Mammary epithelial cell (primary cell): ENCODE measurements around the gene PRR36.

Experiments
- CTCF ChIP-seq, 2 donors: IDR thresholded peaks in 1 of 2; conservative IDR thresholded peaks in 1 of 2; 2 replicates each; pipeline ENCODE4 v1.5.1; 2011 to 2012; ENCODE audit warnings: inconsistent platforms in 2 of 2, low read length in 2 of 2, mild to moderate bottlenecking in 2 of 2, control low read depth in 1 of 2, low read depth in 1 of 2; ENCODE audit not compliant: insufficient read depth in 1 of 2; ENCODE audit errors: extremely low read depth in 1 of 2
- EZH2 ChIP-seq: IDR thresholded peaks from 2 replicates; pipeline ENCODE4 v1.6.1; 2012; ENCODE audit warnings: low read length, inconsistent platforms, borderline replicate concordance

- no peak for TF ChIP-seq CTCF (conservative IDR thresholded peaks at IDR 0.05 in 1 of 2, IDR thresholded peaks at IDR 0.05 in 1 of 2; ENCODE audit: extremely low read depth in 1 of 2, insufficient read depth in 1 of 2, low read depth in 1 of 2, low read length in 2 of 2)
- no peak for TF ChIP-seq EZH2
Measured at GRCh38 chr19:7850945-7851622, 23.1 kb downstream of the PRR36 start.
